Embryonic facial prominence (tissue), 1 donor: ENCODE results near the gene TNKS1BP1.
A peak's percentile ranks its signal among the peaks of the same experiment; 100 is the strongest.
"Not testable (repeated sequence)": the region's sequence is repeated elsewhere in the genome, so short reads cannot be mapped to it uniquely, and the experiment has no call there.

ENCODE experiments used
- DNase-seq: peaks from one replicate; pipeline ENCODE4 v3.0.0-alpha.2; 2016; ENCODE audit errors: extremely low spot score

The TNKS1BP1 gene

GRCh38 chr11:57324886-57325734, at the start of gene TNKS1BP1:
Gene TNKS1BP1 (minus strand): TSS chr11:57324952. CDS start chr11:57321885, 3,067 bp downstream.
- peak; percentile 97 for DNase-seq

DNA sequence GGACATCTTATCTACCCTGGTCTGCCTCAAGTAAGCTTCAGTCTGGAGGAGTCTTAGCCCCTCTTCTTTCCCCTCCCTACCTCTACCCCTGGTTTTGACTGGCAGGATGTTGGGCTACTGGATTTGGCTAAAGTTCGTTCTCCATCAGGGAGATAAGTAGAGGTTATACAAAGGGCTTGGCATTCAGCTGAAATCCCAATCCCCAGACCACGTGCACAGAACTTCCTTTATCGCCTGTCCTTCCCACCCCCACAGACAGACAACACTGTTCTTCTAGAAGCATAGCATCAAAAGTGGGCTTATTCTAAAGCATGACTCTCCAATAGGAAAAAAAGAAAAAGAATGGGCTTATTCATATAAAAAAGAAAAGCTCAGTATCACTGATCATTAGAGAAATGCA, 48.4 kb upstream of the TNKS1BP1 start:
- no peak for DNase-seq

DNA sequence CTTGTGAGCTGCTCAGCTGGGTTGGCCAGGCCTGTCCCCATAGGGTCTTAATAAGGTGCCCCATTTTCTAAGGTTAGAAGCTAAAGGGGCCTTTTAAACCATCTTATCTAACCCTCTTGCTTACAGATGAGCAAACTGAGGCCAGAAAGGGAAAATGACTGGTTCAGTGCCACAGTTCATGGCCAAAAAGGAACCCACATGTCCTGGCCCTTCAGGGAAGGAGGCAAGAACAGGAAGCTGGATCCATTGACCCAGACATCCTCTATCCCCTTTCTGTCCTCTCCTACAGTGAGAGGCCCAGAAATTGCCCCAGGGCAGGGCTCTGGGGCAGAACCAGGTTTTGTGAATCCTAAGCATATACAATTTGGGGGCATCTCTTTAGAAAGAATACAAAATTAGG, 46.2 kb upstream of the TNKS1BP1 start:
- no peak for DNase-seq

DNA sequence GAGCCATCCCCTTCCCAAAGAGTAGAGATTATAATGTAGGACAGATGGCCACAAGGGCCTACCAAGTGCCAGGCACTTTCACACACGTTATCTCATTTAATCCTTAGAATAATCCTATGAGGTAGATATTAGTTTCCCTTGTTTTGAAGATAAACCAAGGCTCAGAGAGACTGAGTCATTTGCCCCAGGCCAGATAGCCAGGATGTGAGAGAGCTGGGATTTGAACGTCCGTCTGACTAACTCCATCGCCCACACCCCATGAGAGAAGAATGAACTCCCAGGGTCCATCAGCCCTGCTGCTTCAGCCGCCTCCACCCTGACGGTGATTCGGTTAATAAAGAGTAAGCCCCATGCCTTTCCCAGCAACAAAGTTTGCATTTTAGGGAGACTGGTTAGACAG, 45.5 kb upstream of the TNKS1BP1 start:
- no peak for DNase-seq

- DNase-seq = no peak
Measured at GRCh38 chr11:57368845-57369232, 44.1 kb upstream of the TNKS1BP1 start.

- no peak for DNase-seq
Measured at GRCh38 chr11:57368106-57368844, 43.5 kb upstream of the TNKS1BP1 start.

- no peak for DNase-seq
Measured at GRCh38 chr11:57364851-57365660, 40.3 kb upstream of the TNKS1BP1 start.

DNA sequence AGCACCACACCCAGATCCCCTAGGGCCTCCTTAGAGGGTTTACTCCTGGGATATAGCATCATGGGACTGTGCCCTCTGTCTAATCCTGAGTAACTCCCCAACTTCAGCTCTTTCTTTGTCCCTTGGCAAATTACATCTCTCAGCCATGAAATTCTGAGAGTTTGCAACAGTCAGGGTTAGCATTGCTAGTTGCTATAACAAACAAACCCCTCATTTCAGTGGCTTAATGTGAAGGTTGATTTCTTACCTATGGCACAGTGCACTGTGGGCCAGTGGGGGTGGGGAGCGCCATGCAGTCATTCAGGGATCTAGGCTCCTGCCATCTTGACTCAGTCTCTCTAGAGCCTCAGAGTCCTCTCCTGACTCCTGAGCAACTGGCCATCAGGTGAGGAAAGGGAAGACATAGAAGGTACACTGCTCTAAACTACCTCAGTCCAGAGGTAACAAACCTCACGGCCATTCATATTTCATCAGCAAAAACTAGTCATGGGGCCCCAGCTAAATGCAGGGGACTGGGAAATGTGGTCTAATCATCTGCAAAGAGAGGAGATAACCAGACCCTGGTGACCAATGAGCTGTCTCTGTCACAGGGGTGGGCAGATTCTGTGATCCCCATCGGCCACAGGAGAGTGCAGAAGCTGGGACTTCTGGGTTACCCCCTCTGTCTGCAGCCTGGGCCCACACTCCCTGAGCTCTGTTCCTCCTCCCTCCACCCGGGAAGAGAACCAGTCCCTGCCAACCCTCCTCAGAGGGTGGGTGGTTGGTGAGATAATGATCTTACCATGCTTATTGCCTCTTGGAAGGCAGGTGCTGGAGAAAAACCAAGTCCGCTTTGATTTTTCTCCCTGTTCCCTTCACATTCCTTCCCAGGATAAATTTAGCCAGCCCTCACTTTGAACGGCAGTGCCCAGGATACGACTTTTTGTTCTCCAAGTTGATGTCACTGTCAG, 38.7 kb upstream of the TNKS1BP1 start:
- no peak for DNase-seq

GRCh38 chr11:57361926-57362325, 37.2 kb upstream of the TNKS1BP1 start:
- no peak for DNase-seq

GRCh38 chr11:57361420-57361819, 36.7 kb upstream of the TNKS1BP1 start:
- DNase-seq = not testable (repeated sequence)

GRCh38 chr11:57360991-57361390, 36.2 kb upstream of the TNKS1BP1 start:
- no peak for DNase-seq

- DNase-seq = no peak
Measured at GRCh38 chr11:57359896-57360690, 35.3 kb upstream of the TNKS1BP1 start.

GRCh38 chr11:57359396-57359795, 34.6 kb upstream of the TNKS1BP1 start:
- DNase-seq = no peak

DNA sequence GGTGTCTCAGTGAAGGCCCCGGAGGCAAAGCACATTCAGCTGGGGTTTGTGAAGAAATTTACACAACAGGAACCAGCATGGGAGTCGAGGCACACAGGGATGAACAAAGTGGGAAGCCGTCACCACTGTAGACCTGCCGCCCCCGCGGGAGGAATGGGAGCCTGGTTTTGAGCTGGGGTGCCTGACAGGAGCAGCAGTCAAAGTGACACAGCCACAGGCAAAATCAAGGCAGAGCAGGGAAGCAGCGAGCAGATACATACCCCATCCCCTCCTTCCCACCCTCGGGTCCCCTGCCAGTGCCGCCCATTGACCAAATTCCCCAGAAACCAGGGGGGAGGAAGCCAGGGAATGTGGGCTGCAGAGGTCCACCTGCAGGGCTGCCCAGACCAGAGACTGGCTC, 34.2 kb upstream of the TNKS1BP1 start:
- DNase-seq = no peak

GRCh38 chr11:57358543-57358961, 33.8 kb upstream of the TNKS1BP1 start:
- DNase-seq = no peak

DNA sequence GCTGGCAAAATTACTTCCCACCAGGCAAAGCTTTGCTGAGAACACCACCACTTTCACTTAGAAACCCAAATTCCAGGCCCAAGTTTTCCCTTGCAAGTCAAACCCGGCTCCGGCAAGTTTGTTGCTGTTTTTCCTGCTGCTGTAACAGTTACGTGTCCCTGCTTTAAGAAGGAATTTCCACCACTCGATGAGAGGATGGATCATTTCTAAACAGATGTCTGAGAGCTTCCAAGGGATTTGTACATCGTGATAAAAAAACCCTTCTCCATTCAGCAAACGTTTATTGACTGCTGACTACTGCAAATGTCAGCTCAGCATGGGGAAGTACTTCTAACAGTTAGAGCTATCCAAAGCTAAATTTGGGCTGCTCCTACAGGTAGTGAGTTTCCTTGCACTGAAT, 33.1 kb upstream of the TNKS1BP1 start:
- no peak for DNase-seq

DNA sequence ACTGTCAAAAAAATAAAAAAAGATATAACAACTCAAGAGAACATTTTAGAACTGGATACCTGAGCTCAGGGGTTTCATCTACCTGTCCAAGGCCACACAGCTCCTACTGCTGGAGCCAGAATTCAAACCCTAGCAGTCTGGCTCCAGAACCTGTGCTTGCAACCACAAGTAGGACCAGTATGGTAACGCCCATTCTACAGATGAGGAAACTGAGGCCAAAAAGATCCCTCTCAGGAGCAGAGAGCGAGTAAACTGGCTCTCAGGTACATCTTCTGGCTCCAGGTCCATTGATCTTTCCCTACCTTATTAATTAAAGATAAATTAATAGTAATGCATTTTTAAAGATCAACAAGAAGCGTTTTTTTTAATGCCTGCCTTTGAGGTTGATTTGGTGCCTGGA, 32.6 kb upstream of the TNKS1BP1 start:
- no peak for DNase-seq

GRCh38 chr11:57356268-57356667, 31.5 kb upstream of the TNKS1BP1 start:
- DNase-seq = no peak

DNA sequence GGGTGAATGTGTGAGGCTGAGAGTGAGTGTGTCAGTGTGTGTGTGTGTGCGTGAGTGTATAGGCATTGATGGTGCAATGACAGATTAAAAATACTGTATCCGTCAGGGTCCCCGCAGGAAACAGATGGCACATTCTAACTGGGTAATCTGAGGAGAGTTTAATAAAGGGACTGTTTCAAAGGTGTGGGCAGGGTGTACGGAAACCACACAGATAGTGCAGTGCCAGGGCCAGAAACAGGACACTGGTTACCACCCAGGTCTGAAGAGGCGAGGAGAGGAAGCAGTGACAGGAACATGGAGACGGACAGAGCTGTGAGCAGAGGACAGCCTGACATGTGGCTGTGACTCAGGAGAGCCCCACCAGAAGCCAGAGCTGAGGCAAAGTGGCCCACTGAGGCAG, 29.9 kb upstream of the TNKS1BP1 start:
- no peak for DNase-seq

GRCh38 chr11:57353852-57354251, 29.1 kb upstream of the TNKS1BP1 start:
- DNase-seq = no peak
